Activated CD4-positive, alpha-beta T cell treated with anti-CD3 and anti-CD28 coated beads for 24 hours (primary cell): ENCODE results near the gene CACNA1A.
"Not testable (repeated sequence)": the region's sequence is repeated elsewhere in the genome, so short reads cannot be mapped to it uniquely, and the experiment has no call there.

Source experiments
- DNase-seq, 2 donors: peaks; one replicate each; pipeline ENCODE4 v3.0.0-alpha.2; 2020; ENCODE audit warnings: low read depth in 2 of 2

CACNA1A gene

GRCh38 chr19:13506471-13506820 lies at the start of gene CACNA1A:
Gene CACNA1A (minus strand): TSS chr19:13506479. CDS start chr19:13506224, 255 bp downstream.
- no peak for DNase-seq

GRCh38 chr19:13554506-13555240 lies 48.4 kb upstream of the CACNA1A start:
- DNase-seq: no peak

GRCh38 chr19:13553880-13554400 lies 47.7 kb upstream of the CACNA1A start:
- no peak for DNase-seq

GRCh38 chr19:13548131-13548530 lies 41.9 kb upstream of the CACNA1A start:
- DNase-seq: no peak

- no peak for DNase-seq
These were observed 40.8 kb upstream of the CACNA1A start for GRCh38 chr19:13547102-13547501.

GRCh38 chr19:13544423-13544822 lies 38.1 kb upstream of the CACNA1A start:
- no peak for DNase-seq

- DNase-seq: no peak
These were observed 35.3 kb upstream of the CACNA1A start for GRCh38 chr19:13541554-13541953.

- no peak for DNase-seq
These were observed 33.1 kb upstream of the CACNA1A start for GRCh38 chr19:13539332-13539731.

GRCh38 chr19:13538601-13539253 lies 32.4 kb upstream of the CACNA1A start:
- no peak for DNase-seq

- no peak for DNase-seq
These were observed 31.2 kb upstream of the CACNA1A start for GRCh38 chr19:13537454-13537853.

GRCh38 chr19:13530720-13531119 lies 24.4 kb upstream of the CACNA1A start:
- DNase-seq: no peak

- not testable (repeated sequence) for DNase-seq
These were observed 23.4 kb upstream of the CACNA1A start for GRCh38 chr19:13529721-13530120.

- DNase-seq: peak in 1 of 2 donors; percentile 7
These were observed 20.3 kb upstream of the CACNA1A start for GRCh38 chr19:13526552-13526951.

- DNase-seq: no peak
These were observed 14.8 kb upstream of the CACNA1A start for GRCh38 chr19:13521066-13521465.

GRCh38 chr19:13511947-13512346 lies 5.7 kb upstream of the CACNA1A start:
- DNase-seq: no peak

GRCh38 chr19:13507053-13507611 lies 853 bp upstream of the CACNA1A start:
- DNase-seq: no peak

GRCh38 chr19:13505761-13506470 lies 363 bp downstream of the CACNA1A start:
- peak in 1 of 2 donors; percentile 10 for DNase-seq

GRCh38 chr19:13505164-13505695 lies 1.0 kb downstream of the CACNA1A start:
- DNase-seq: no peak

- no peak for DNase-seq
These were observed 2.6 kb downstream of the CACNA1A start for GRCh38 chr19:13503570-13504235.

- DNase-seq: no peak
These were observed 4.0 kb downstream of the CACNA1A start for GRCh38 chr19:13502231-13502630.

- no peak for DNase-seq
These were observed 6.6 kb downstream of the CACNA1A start for GRCh38 chr19:13499692-13500091.
